Dedifferentiated amniotic fluid mesenchymal stem cell (primary cell): ENCODE data around the gene TNS3.

Experiments
- DNase-seq: peaks from one replicate; pipeline ENCODE4 v3.0.0-alpha.2; 2016; ENCODE audit errors: extremely low spot score

Gene TNS3

GRCh38 chr7:47521816-47522561, 59.9 kb downstream of the TNS3 start:
- DNase-seq: no peak

DNA sequence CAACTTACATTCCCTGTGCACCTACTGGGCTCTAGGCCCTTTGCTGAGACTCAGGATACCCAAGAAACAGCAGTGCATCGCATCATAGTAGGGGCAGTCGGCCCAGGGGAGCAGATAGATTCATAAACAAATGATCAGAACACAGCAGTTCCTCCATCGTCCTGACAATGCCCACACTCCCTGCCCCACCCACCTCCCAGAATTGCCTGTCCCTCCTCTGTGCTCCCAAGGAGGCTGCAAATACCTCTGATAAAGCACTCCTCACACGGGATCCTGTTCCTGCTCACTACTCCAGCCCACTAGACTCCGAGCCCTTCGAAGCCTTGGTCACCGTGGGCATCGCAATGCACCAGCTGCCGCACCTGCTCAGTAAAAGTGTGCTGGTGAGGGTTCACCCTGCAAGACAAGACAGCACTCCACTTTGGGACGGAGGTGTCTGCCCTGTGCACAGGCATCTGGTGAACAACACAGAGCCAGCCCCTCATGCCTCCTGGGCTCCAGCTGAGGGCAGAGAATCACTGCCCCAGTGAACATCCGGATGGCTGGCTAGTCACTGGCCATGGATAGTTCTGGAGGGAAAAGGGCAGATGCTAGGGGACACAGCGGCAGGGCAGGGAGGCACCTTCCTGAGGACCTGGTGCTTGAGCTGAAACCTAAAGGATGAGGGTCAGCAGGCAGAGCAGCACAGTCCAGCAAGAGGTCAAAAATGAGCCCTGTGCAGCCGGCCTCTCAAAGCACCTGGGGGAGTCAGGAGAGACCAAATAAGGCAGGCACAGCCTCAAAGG, 60.7 kb downstream of the TNS3 start:
- no peak for DNase-seq

DNA sequence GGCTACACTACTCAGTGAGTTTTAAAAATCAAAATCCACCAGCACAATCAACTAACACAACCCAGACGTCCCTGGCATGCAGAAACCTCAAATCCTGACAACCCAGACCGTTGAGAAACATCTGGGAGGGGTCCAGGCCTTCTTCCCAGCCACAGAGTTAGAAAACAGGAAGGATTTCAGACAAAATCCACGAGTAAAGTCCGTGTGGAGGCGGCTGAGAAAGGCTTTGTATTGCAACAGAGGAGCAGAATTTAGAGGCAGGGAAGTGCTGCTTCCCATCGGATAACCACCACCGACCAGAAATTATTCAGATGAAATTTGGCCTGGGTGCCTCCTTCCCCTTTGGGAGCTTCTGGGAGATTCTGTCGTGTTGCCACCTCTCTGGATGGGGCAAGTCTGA, 61.5 kb downstream of the TNS3 start:
- DNase-seq: peak; percentile 89

DNA sequence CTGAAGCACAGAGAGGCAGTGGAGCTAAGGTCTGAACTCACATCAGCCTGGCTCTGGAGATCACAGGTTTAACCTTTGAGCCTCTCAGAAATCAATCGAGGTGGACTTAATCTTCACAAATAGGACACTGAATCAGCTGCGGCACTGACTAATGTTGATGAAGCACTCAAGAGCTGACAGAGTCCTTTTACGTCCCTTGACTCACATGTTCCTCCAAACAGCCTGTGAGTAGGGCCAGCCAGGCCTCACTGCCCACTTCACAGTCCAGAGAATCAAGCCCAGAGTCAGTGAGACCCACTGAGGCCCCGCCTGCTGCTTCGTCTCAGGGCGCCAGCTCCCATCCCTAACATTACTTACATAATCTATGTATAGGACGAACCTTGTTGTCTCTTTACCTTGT, 63.1 kb downstream of the TNS3 start:
- no peak for DNase-seq

- no peak for DNase-seq
Measured at GRCh38 chr7:47517821-47518480, 64.0 kb downstream of the TNS3 start.

DNA sequence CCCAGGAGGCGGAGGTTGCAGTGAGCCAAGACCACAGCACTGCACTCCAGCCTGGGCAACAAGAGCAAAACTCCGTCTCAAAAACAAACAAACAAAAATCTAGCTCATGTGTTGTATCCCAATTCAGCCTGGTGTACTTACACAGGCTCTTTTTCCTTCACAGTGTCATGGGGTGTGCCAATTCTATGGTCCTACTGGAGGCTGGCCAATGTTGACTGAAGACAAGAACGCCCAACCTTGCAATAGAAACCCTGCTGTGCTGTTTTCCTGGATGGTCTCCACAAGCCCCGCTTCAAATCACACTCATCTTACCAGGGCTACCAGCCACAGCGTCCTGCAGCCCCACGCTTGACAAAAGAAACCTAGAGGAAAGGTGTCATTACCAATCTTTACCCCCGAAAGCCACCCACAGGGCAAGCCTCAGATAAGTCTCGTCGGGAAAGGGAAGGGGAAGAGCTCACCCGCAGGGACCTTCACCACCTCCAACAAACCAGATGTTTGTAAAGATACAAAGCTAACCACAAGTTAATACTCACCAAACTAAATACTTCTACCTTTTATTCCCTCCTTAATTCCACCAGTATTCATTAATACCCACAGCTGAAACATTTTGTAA, 64.8 kb downstream of the TNS3 start:
- no peak for DNase-seq

DNA sequence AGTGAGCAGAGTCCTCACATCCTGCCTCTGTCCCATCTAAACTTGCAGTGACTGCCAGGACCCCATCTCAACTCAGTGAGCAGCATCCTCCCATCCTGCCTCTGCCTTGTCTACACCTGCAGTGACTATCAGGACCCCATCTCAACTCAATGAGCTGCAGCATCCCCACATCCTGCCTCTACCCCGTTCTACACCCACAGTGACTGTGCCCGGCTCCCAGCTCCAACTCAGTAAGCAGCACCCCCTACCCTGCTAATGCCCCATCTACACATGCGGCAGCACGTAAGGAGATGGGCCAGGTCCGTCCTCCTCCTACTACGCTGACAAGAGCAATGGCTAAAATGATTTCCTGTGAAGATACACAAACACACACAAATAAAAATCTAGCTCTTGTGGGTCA, 65.5 kb downstream of the TNS3 start:
- DNase-seq: no peak

- no peak for DNase-seq
Measured at GRCh38 chr7:47515305-47515834, 66.5 kb downstream of the TNS3 start.

DNA sequence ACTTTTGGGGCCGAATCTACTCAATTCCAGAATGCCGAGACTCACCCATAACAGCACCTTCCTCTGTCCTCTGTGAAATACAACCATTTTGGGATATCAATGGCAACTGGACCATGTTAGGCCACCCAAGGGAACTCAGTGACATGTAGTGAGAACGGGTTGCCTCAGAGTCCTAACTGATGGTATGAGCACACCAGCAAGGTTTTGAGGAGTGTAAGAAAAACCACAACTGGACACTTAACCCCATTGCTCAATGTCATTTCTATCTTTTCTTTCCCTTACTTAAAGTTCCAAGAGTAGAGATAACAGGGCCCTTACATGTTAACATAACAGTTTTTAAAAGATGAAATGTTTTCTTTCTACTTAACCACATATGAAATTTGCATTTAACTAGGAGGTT, 67.1 kb downstream of the TNS3 start:
- no peak for DNase-seq

DNA sequence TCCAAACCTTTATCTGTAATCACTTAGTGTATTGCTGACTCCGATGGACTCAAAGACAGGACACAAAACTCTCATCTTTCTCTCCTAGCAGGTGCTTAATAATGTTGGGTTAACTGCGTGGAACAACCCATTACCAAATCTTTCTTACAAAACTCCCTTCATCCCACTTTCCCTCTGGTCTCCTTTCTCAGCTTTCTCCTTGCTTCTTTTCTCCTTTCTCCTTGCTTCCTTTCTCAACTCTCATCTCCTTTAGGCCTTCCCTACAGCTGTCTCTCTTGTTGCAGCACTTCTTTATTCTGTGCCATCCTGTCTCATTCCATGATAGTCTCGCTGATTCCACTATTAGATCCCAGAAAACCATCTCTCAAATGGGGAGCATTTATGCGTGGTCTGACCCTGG, 67.5 kb downstream of the TNS3 start:
- no peak for DNase-seq

GRCh38 chr7:47513741-47514241, 68.1 kb downstream of the TNS3 start:
- peak; percentile 84 for DNase-seq

DNA sequence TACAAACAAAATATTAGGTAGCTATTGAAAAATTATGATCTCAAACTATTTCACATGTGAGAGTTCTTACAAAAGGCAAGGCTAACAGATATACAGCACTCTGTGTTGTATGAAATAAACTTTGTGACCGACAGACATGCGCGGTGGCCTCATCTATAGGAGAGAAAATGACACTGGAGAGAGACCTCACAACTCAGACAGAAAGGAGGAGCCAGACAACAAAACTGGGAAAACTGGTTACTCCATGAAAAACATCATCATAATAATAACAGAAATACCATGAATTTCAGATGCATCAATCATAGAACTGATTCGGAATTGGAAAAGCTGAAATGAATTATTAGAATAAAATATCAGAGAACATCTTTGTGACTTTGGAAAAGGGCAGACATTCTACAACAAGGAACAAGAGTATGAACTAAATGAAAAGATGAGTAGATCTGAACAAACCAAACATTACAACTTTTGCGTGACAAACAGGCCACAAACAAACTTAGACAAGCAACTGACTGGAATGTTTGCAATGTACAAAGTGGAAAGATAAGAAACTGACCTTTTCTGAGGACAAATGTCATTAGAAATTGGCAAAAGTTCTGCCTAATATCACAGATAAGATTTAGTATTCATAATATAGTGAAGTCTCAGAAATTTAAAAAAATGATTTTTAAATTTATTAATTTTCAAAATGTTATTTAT, 69.3 kb downstream of the TNS3 start:
- DNase-seq: no peak

DNA sequence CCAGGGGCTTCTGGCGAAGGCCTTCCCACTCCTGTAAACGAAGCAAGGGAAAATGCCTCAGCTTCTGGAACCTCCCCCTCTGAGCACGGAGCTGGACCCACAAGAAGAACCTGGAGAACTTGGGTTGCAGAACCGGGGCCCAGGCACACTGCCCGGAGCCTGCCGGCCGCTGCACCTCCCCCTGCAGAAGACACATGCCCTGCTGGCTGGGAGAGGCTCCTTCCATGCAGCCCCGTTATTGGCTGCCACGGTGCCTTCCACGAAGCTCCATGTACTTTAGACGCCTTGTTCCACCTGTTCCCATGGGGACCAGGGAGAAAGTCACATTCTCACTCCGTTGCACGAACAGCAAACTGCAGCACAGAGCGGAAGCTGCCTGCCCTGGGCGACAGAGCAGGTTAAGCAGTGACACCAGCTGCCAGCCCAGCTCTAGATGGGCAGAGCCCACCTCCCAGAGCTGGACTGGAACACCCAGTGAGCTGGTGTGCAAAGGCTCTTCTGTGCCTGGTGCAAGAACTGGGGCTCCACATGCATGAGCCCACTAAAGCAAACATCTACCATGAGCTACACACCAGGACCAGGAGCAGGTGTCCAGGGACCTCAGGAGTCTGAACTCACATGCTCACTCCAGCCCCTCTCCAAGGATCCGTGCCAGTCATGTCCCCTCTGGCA, 70.1 kb downstream of the TNS3 start:
- DNase-seq: no peak

- no peak for DNase-seq
Measured at GRCh38 chr7:47510786-47511185, 71.1 kb downstream of the TNS3 start.

GRCh38 chr7:47510192-47510591, 71.7 kb downstream of the TNS3 start:
- no peak for DNase-seq

- DNase-seq: no peak
Measured at GRCh38 chr7:47509571-47509970, 72.3 kb downstream of the TNS3 start.

- DNase-seq: no peak
Measured at GRCh38 chr7:47508389-47509380, 73.2 kb downstream of the TNS3 start.

- DNase-seq: no peak
Measured at GRCh38 chr7:47507522-47507921, 74.4 kb downstream of the TNS3 start.
